ENCODE results near the gene CLEC2A.

DNA sequence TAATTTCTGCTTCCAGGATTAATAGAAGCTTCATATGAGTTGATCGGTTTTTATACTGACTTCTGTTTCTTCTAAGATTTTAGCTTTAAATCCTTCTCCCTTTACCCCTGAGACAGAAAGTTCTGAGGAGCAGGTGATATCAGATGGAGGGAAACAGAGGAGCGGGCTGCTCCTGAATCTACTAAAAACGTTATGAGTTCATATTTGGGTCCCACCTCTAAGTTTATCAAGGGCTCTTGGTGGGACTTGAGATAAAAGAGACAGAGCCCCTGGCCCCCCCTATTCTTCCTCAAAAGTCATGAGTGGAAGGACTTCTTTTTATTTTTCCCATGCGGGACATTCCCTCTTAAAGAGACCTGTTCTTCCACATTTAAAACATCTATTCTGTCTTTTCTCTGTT, 23.8 kb downstream of the CLEC2A start:
- TF ChIP-seq EZH2 (IDR thresholded peaks at IDR 0.05; ENCODE audit: insufficient read depth, poor library complexity, severe bottlenecking) (no peak), EZH2phosphoT487 (IDR thresholded peaks at IDR 0.05; ENCODE audit: insufficient read depth, low read depth) (no peak)
